Measurements from ENCODE around the gene DHX15.

DNA sequence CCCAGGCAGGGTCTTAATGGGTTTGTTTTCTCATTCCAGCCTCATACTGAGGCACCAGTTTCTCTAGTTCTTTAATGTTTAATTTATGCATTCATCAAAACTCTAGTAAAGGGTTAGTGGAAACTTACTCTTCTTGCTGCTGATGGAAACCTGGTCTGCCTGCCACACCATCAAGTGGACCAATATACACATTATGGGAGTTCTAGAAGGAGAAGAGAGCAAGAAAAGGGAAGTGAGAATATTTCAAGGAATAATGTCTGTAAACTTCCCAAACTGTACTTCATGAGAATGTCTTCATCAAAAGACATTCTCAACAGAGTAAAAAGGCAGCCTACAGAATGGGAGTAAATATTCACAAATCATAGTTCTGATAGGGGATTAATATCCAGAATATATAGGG lies 20.9 kb upstream of the DHX15 start:
- TF ChIP-seq, protein P1, sequence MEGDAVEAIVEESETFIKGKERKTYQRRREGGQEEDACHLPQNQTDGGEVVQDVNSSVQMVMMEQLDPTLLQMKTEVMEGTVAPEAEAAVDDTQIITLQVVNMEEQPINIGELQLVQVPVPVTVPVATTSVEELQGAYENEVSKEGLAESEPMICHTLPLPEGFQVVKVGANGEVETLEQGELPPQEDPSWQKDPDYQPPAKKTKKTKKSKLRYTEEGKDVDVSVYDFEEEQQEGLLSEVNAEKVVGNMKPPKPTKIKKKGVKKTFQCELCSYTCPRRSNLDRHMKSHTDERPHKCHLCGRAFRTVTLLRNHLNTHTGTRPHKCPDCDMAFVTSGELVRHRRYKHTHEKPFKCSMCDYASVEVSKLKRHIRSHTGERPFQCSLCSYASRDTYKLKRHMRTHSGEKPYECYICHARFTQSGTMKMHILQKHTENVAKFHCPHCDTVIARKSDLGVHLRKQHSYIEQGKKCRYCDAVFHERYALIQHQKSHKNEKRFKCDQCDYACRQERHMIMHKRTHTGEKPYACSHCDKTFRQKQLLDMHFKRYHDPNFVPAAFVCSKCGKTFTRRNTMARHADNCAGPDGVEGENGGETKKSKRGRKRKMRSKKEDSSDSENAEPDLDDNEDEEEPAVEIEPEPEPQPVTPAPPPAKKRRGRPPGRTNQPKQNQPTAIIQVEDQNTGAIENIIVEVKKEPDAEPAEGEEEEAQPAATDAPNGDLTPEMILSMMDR (IDR thresholded peaks at IDR 0.05) = no peak
- TF ChIP-seq POLR2A (IDR thresholded peaks at IDR 0.05) = no peak

Measured in stomach (tissue), 4 donors.